GM12891 (cell line): Measurements from ENCODE around the gene SYNE1.

ENCODE experiments used
- DNase-seq: peaks from one replicate; pipeline ENCODE4 v3.0.0; 2011; ENCODE audit warnings: low spot score; ENCODE audit not compliant: insufficient read length
- FAIRE-seq: peaks from 2 replicates; lab custom pipeline; 2011; peaks lifted over from hg19 to GRCh38; lab: Jason Lieb, UNC
- PAX5 ChIP-seq: IDR thresholded peaks from 2 replicates; pipeline ENCODE4 v1.6.1; 2011; ENCODE audit warnings: low read length, moderate library complexity, mild to moderate bottlenecking; ENCODE audit not compliant: insufficient read depth, severe bottlenecking
- POLR2A ChIP-seq: IDR thresholded peaks from 2 replicates; pipeline ENCODE4 v1.6.1; 2011; ENCODE audit warnings: low read depth, low read length, control low read depth
- POLR2AphosphoS5 ChIP-seq: IDR thresholded peaks from 2 replicates; pipeline ENCODE4 v1.6.1; 2011; ENCODE audit warnings: low read depth, low read length, control low read depth
- POU2F2 ChIP-seq: IDR thresholded peaks from 2 replicates; pipeline ENCODE4 v1.6.1; 2011; ENCODE audit warnings: low read depth, mild to moderate bottlenecking, control low read depth, low read length, moderate library complexity
- SPI1 ChIP-seq: IDR thresholded peaks from 2 replicates; pipeline ENCODE4 v1.6.1; 2011; ENCODE audit warnings: low read depth, low read length, control low read depth
- TAF1 ChIP-seq: IDR thresholded peaks from 2 replicates; pipeline ENCODE4 v1.6.1; 2011; ENCODE audit warnings: low read depth, low read length, control low read depth

The SYNE1 gene

GRCh38 chr6:152295920-152296319 lies 341.2 kb downstream of the SYNE1 start:
- FAIRE-seq (no peak), DNase-seq (no peak)
- TF ChIP-seq SPI1 = no peak

DNA sequence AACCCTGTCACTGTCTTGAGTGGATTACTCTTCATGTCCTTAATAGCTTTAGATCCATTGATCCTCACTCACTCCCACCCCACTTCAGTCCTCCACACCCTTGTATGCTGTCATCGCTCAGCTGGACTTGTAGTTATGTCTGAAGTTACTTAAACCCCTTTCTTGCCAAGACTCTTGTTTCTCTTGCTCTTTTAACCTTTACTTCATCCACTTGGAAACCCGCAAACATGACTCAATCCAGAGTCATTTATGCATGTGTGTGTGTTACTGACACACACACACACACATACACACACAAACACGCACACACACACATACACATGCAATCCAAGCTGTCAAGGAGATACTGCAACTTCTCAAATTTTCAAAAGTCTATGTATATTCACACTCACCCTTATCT lies 341.8 kb downstream of the SYNE1 start:
- FAIRE-seq (no peak), DNase-seq (no peak)
- TF ChIP-seq POU2F2 (no peak), POLR2AphosphoS5 (no peak), TAF1 (no peak), PAX5 (no peak), SPI1 (no peak), POLR2A (no peak)

GRCh38 chr6:152293404-152293803 lies 343.8 kb downstream of the SYNE1 start:
- FAIRE-seq = no peak
- no peak for TF ChIP-seq POLR2A
- TF ChIP-seq POU2F2 = no peak
- no peak for TF ChIP-seq PAX5
- TF ChIP-seq SPI1 = no peak
- TF ChIP-seq POLR2AphosphoS5 = no peak
- no peak for TF ChIP-seq TAF1
- DNase-seq = no peak

GRCh38 chr6:152292555-152292954 lies 344.6 kb downstream of the SYNE1 start:
- DNase-seq (no peak), FAIRE-seq (no peak)
- no peak for TF ChIP-seq POU2F2
- no peak for TF ChIP-seq POLR2AphosphoS5
- TF ChIP-seq SPI1 = no peak
- TF ChIP-seq PAX5 = no peak
- no peak for TF ChIP-seq TAF1
- TF ChIP-seq POLR2A = no peak

DNA sequence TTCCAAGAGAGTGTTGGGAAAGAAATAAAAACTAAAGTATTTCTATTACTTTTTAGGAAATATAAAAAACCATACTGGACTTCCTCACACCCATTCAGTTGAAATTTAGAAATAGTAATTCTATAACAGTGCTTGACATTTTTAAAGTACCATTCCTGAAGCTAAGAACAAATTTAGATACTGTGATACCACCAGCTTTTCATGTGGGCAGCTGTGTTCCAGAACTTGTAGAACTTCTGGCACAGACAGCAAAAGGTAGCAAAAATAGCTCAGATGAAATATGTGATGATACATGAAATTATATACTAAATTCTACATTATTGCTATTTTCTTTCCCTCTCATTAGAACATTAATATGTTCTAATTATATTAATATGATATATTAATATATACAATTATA lies 346.5 kb downstream of the SYNE1 start:
- FAIRE-seq (no peak), DNase-seq (no peak)
- TF ChIP-seq PAX5 (no peak), POLR2A (no peak), POLR2AphosphoS5 (no peak), POU2F2 (no peak), SPI1 (no peak), TAF1 (no peak)

GRCh38 chr6:152277826-152278329 lies 359.3 kb downstream of the SYNE1 start:
- TF ChIP-seq POU2F2 (no peak), SPI1 (no peak), POLR2AphosphoS5 (no peak), POLR2A (no peak), TAF1 (no peak), PAX5 (no peak)
- no peak for FAIRE-seq
- no peak for DNase-seq

DNA sequence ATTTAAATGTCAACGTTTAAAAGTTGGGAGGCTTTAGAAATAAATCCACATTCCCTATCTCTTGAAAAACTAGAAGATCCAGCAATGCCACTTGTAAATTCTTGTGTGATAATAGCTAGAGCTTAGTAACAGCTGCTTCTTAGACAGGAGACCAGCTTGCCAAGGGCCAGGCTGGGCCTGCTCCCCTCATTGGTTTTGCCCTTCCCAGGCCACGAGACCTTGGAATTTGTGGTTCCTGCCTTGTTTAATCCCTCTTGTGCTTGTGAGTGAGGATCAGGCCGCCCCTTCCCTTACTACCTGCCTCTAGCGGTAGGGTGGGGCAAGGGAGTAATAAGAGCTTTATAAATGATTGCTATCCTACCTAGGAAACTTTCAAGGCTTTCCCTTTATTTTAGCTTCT lies 363.5 kb downstream of the SYNE1 start:
- no peak for FAIRE-seq
- TF ChIP-seq POU2F2 (no peak), PAX5 (no peak), POLR2AphosphoS5 (no peak), SPI1 (no peak)

GRCh38 chr6:152273002-152273401 lies 364.2 kb downstream of the SYNE1 start:
- DNase-seq (no peak), FAIRE-seq (no peak)
- TF ChIP-seq PAX5 (no peak), SPI1 (no peak), POLR2A (no peak), TAF1 (no peak), POU2F2 (no peak), POLR2AphosphoS5 (no peak)

More for the DNA sequence above, 363.5 kb downstream of the SYNE1 start:
- no peak for DNase-seq

- TF ChIP-seq POLR2AphosphoS5 = no peak
- no peak for TF ChIP-seq POLR2A
- no peak for TF ChIP-seq POU2F2
- TF ChIP-seq PAX5 = no peak
- TF ChIP-seq SPI1 = no peak
- DNase-seq (no peak), FAIRE-seq (no peak)
These were observed 364.7 kb downstream of the SYNE1 start for GRCh38 chr6:152272486-152272885.

DNA sequence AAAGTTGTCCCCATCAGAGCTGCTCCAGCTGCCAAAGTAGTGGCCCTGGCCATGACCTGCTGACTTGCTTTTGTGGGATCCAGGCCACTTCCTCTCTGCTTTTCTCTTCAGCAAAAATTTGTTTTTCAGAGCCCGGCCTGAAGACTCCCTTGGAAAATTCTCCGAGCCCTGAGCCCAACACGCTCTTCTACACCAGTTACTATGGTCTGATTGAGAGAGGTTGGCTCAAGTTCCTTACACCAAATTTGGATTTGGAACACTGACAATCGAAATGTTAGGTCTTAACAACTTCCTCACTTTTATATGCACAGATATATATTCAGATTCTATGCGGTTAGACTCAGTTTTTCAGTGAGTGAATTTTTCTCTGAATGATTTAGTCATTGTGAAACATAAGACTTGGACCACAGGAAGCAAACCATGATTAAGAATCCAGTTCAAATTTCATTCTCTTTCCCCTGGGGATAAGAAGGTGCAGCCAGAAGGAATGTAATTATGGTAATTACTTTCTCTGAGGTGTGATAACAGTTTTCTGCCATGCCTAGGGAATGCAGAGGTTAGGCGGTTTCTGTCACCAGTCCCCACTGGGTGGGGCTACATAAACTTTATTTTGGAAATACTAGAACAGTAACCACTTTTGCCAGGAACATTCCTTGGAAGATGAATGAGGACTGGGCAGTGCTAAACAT lies 365.2 kb downstream of the SYNE1 start:
- no peak for DNase-seq
- TF ChIP-seq SPI1 (peak; percentile 24; the same call in 1 of the 2 replicates), POU2F2 (no peak), POLR2A (no peak)
- no peak for FAIRE-seq

DNA sequence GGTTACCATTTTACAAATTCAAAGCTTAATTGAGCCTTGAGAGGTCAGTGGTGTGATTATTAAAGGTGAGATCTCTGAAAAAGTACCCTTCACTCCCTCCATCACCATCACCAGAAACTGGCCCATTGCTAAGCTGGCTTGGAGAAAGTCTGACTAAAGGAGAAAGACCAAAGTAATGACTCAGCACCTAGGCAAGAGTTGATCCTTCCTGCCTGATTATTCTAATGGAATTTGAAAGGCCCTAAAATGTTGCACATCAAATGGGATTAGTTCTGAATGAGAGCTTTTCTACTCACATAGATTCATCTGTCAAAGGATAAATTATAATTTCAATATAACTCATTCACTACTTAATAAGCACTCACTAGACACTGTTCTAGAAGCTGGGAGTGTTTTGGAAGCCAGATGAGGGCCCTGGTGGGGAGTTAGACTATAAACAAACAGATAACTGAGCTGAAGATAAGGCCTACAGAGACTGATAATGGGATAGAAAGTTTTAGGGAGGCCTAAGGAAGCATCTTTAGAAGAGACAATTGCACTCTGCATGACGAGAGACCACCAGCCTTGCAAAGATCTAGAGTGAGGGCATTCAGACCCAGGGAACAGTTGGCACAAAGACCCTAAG lies 366.7 kb downstream of the SYNE1 start:
- no peak for FAIRE-seq

More for the DNA sequence above, 366.7 kb downstream of the SYNE1 start:
- no peak for DNase-seq
- TF ChIP-seq SPI1 = no peak
- no peak for TF ChIP-seq POLR2A
- TF ChIP-seq PAX5 = no peak
